Measurements from ENCODE around the gene NPRL2. TPM values are rescaled to one million over a fixed set of nuclear protein-coding genes. Genes with fewer than 3 reads are reported as not detected.

NPRL2 gene
- total and polyA plus RNA-seq, 2 of the 8 experiments (the other 6 are each of a cell fraction or from before 2014, with no cell fraction given), result 28.4 to 51.4 TPM

DNA sequence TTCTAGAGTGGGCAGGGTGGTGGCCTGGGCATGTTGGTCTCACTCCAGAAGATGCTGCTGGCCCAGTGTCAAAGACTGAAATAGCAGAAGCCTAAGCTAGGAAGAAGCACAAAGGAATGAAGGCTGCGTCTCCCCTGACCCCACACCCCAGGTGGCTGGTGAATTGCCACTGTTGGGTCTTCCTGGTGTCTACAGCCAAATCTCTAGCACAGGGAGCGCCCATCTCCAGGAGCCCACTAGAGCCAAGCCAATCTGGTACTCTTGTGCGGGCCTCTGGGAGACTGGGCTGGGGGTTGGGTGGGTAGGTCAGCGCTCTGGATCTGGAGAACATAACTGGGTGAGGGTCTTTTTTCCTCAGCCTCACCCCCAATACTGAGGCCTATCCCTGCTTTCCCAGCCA, 23.4 kb downstream of the NPRL2 start:
- Histone ChIP-seq H3K4me1 (replicated peaks in 1 of 4; ENCODE audit: control insufficient read depth in 3 of 4, insufficient read depth in 4 of 4, low read length in 3 of 4) (peaks cover 0 to 27% (median 13%) of the 10 kb centered on the region in 4 experiments; a peak in 6 of 7 replicates), H2AFZ (ENCODE audit: low read length) (no peak overlapping the region), H2BK5ac (ENCODE audit: low read depth, low read length) (no peak overlapping the region), H2AK5ac (ENCODE audit: low read depth, low read length) (no peak overlapping the region), H3K4ac (replicated peaks; ENCODE audit: insufficient read length, low read depth, low read length) (no peak overlapping the region), H4K91ac (replicated peaks; ENCODE audit: insufficient read length, low read length) (no peak overlapping the region), H3K23ac (ENCODE audit: insufficient read length) (no peak overlapping the region), H3K14ac (ENCODE audit: insufficient read length) (no peak overlapping the region), H3K4me2 (ENCODE audit: insufficient read depth in 1 of 2, low read depth in 2 of 2, low read length in 2 of 2) (peak overlapping the region; percentile 72 to 98), H3K23me2 (ENCODE audit: low read depth, low read length) (peaks cover 19% of the 10 kb centered on the region; the same call in 1 of the 2 replicates), H3K27ac (ENCODE audit: low read depth, low read length) (no peak overlapping the region), H3K36me3 (ENCODE audit: control insufficient read depth in 2 of 4, insufficient read depth in 4 of 4, low read length in 3 of 4) (peaks cover 10 to 31% (median 22%) of the 10 kb centered on the region in 4 experiments; a peak in 7 of 8 replicates), H3K79me2 (ENCODE audit: control insufficient read depth in 1 of 2, insufficient read depth in 2 of 2, low read length in 2 of 2) (peaks cover 0 to 11% of the 10 kb centered on the region in 2 experiments; a peak in 2 of 4 replicates), H3K18ac (ENCODE audit: extremely low read depth, low read length) (no peak overlapping the region), H2BK20ac (ENCODE audit: low read length) (no peak overlapping the region), H3K56ac (replicated peaks; ENCODE audit: insufficient read length, low read depth, low read length) (no peak overlapping the region), H2BK15ac (ENCODE audit: low read length) (no peak overlapping the region), H4K5ac (ENCODE audit: insufficient read length, low read depth, low read length) (no peak overlapping the region), H3K27me3 (replicated peaks in 1 of 4; ENCODE audit: control insufficient read depth in 3 of 4, extremely low read depth in 1 of 4, insufficient read depth in 3 of 4, low read length in 3 of 4) (no peaks in the 10 kb centered on the region), H3K9me3 (ENCODE audit: insufficient read depth in 2 of 2, low read depth in 1 of 2, low read length in 1 of 2) (no peaks in the 10 kb centered on the region), H2BK120ac (replicated peaks; ENCODE audit: low read depth, low read length) (no peak overlapping the region), H3K79me1 (ENCODE audit: low read depth, low read length) (peaks cover 5% of the 10 kb centered on the region; the same call in 1 of the 2 replicates), H3K9ac (replicated peaks in 1 of 4; ENCODE audit: extremely low read depth in 1 of 4, low read depth in 3 of 4, low read length in 3 of 4) (peak overlapping the region in 1 of 4 experiments; percentile 72; a peak in 3 of 7 replicates), H4K8ac (ENCODE audit: extremely low read depth, insufficient read depth, low read length) (peak overlapping the region; percentile 42; the same call in 1 of the 2 replicates), H4K20me1 (replicated peaks in 1 of 2; ENCODE audit: control insufficient read depth in 1 of 2, insufficient read depth in 2 of 2, low read length in 2 of 2) (peaks cover 6 to 7% of the 10 kb centered on the region in 2 experiments), H2BK12ac (ENCODE audit: low read depth, low read length) (no peak overlapping the region), H3K4me3 (ENCODE audit: extremely low read depth in 1 of 4, insufficient read depth in 2 of 4, low read depth in 3 of 4, low read length in 4 of 4) (peak overlapping the region; percentile 52 to 97 (median 90))
- ChIA-PET CTCF (ENCODE audit: partially characterized antibody) (interaction anchor here (1.1 to 7.5 kb wide), 6 partner anchors 10 to 215 kb away, joined by 3 to 75 read pairs (median 4); partner anchors contain the start of genes HYAL3, LSMEM2 and NAA80), POLR2A (ENCODE audit: partially characterized antibody) (interaction anchor here (0.8 to 6.4 kb wide), 9 partner anchors 7 to 63 kb away, joined by 3 to 36 read pairs (median 15); partner anchors contain the start of genes HYAL1, HYAL2, IFRD2 and RASSF1)
- FAIRE-seq (no peak), DNase-seq (ENCODE audit: low read depth in 1 of 2, low spot score in 2 of 2) (no peak)
- 89% methylated on average over 4 of the region's 4 CpGs; no CpG with 5 or more reads in 1 of the 2 experiments for WGBS, 2 experiments (ENCODE audit: extremely low coverage in 1 of 2, insufficient coverage in 1 of 2, insufficient read length in 1 of 2, insufficient replicate concordance in 2 of 2, low coverage in 1 of 2, low lambda C conversion rate in 2 of 2, missing lambda C conversion rate in 1 of 2)
- no peak for TF ChIP-seq FOSL1 (IDR thresholded peaks at IDR 0.05; ENCODE audit: insufficient read depth, low read depth, low read length)
- TF ChIP-seq, protein P1, sequence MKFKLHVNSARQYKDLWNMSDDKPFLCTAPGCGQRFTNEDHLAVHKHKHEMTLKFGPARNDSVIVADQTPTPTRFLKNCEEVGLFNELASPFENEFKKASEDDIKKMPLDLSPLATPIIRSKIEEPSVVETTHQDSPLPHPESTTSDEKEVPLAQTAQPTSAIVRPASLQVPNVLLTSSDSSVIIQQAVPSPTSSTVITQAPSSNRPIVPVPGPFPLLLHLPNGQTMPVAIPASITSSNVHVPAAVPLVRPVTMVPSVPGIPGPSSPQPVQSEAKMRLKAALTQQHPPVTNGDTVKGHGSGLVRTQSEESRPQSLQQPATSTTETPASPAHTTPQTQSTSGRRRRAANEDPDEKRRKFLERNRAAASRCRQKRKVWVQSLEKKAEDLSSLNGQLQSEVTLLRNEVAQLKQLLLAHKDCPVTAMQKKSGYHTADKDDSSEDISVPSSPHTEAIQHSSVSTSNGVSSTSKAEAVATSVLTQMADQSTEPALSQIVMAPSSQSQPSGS (IDR thresholded peaks at IDR 0.05; ENCODE audit: low read length), result no peak
- TF ChIP-seq EP300 (IDR thresholded peaks at IDR 0.05; ENCODE audit: borderline replicate concordance in 1 of 2, low read depth in 2 of 2, low read length in 2 of 2), result no peak
- no peak for TF ChIP-seq SRF (IDR thresholded peaks at IDR 0.05; ENCODE audit: low read depth, low read length)

All from H1 (cell line).